ENCODE measurements around the gene NAPB.
A peak's percentile ranks its signal among the peaks of the same experiment; 100 is the strongest.

NAPB gene

DNA sequence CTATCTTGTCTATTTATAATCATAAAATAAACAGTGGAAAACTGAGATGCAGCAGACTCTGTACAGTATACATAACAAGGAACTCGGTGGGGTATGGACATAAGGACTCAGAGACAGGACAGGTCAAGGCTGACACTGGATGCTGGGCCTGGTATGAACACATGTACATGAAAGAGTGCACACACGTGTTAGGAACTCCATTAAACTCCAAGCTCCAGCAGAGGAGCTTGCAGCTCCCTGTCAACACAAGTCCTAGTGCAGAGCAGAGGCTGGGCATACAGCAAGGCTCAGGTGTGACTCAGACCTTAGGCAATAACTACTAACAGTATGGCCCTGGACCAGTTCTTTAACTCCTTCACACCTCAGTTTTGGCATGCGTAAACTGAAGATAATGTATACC lies 17.1 kb downstream of the NAPB start:
- no peak for DNase-seq (ENCODE audit: low spot score)
- TF ChIP-seq, protein P1, sequence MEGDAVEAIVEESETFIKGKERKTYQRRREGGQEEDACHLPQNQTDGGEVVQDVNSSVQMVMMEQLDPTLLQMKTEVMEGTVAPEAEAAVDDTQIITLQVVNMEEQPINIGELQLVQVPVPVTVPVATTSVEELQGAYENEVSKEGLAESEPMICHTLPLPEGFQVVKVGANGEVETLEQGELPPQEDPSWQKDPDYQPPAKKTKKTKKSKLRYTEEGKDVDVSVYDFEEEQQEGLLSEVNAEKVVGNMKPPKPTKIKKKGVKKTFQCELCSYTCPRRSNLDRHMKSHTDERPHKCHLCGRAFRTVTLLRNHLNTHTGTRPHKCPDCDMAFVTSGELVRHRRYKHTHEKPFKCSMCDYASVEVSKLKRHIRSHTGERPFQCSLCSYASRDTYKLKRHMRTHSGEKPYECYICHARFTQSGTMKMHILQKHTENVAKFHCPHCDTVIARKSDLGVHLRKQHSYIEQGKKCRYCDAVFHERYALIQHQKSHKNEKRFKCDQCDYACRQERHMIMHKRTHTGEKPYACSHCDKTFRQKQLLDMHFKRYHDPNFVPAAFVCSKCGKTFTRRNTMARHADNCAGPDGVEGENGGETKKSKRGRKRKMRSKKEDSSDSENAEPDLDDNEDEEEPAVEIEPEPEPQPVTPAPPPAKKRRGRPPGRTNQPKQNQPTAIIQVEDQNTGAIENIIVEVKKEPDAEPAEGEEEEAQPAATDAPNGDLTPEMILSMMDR (IDR thresholded peaks at IDR 0.05; ENCODE audit: extremely low read depth, missing control alignments): no peak

DNA sequence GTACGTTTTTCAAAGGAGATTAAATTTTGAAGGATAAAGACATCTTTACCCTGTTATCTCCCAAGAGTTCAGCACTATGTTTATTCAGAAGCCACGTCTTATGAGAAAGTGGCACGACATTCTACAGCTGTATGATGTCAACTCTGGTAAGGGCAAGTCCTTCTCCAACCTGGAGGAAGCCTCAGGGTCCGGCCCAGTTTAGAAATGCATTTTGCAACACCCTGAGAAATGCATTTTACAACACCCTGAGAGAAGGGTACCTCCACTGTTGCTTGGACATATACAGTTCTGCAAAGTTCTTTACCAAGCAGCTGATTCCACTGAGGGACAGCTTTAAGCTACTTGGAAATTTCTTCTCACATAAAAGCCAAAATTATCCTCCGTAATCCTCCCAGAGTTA lies 17.5 kb downstream of the NAPB start:
- no peak for DNase-seq (ENCODE audit: low spot score)
- TF ChIP-seq, protein P1 (IDR thresholded peaks at IDR 0.05; ENCODE audit: extremely low read depth, missing control alignments): no peak

DNA sequence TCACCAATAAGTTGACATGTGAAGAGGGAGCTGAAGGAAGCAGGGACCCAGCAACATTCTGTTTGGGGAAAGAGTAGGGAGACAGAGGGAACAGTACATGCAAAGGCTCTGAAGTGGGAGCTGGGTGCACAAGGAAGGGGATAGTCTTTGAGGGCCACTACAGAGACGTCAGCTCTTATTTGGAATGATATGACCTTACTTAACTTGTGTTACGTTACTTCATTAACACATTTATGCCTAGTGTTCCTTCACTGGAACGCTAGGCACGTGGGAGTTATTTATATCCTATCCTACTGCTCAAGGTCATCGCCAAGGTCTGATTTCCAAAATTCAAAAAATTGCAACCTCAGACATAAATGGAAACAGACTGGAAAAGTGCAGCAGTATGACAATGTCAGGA lies 20.2 kb downstream of the NAPB start:
- DNase-seq (ENCODE audit: low spot score): no peak
- TF ChIP-seq, protein P1 (IDR thresholded peaks at IDR 0.05; ENCODE audit: extremely low read depth, missing control alignments): no peak

DNA sequence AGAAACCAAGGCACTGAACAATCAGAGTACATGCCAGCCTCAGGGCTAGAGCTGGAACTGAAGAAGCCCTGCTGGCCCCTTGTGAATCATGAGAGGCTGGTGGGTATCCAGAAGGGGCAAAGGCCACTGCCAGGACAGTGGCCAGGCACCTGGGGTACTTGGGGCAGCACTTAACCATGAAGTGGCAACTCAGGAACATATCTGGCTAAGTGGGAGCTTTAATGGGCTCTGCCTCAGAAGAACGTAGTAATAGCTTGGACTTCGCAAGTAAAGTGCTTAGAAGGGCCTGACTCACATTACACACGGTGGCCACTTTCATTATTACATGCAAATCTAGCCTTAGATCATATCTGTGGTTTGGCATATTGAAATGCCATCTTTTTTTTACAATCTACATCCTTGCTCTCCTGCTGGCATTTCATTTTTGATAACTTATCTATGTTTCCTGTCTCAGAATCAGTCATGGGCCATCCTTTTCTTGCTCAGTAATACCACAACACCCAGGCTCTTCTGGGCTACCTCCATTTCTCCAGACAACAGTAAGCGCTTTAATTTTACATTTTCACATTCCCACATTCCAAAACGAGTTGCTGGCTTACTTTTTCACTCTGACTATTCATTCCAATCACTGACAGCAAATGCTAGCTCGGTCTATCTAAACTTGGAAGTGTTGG lies 21.6 kb downstream of the NAPB start:
- TF ChIP-seq, protein P1 (IDR thresholded peaks at IDR 0.05; ENCODE audit: extremely low read depth, missing control alignments): no peak
- peak; percentile 22 for DNase-seq (ENCODE audit: low spot score)

DNA sequence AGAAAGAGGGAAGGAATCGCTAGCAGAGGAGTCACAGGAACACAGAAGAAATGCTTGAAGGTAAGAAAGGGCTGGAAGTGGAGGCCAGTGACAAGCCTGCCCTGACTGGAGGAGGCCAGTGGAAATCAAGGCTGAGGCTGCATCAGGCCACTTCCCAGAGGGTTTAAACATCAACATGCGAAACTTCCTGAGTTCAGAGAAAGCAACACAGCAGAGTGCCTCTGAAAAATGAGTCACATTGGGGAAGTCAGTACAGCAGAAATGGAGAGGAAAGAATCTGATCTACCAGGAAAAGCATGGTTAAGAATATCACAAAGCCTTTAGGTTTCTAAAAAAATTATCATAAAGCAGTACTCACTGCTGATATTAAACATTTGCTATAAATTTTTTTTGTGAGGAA lies 23.3 kb downstream of the NAPB start:
- TF ChIP-seq, protein P1 (IDR thresholded peaks at IDR 0.05; ENCODE audit: extremely low read depth, missing control alignments): no peak
- no peak for DNase-seq (ENCODE audit: low spot score)

DNA sequence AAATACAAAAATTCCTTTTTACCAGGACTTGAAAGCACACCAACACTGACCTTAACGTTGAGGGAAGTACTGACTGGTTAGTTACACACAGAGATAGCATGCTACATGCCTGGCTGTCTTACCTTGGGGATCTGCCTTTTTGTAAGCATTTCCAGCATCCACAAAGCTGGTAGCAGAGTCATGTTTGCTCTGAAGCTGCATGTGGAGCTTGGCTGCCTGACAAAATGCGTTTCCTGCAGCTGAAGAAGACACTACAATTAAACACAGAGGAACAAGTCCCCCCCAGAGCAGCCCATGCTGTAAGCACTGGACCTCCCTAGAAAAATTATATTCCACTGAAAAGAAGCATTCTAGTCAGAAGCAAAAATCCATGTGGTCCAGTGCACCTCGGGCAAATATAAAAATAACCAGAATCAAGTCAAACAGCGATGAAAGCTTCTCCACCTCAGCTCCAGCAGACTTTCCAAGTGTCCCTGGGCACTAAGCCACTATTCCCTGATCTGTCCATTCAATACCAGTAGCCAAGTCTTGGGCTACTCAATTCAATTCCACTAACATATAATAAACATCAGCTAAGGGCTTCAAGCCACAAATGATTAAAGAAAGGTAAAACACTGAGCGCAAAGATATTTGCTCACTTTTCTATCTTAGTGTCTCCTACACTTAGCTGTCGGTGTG lies 24.2 kb downstream of the NAPB start:
- TF ChIP-seq, protein P1 (IDR thresholded peaks at IDR 0.05; ENCODE audit: extremely low read depth, missing control alignments): no peak
- no peak for DNase-seq (ENCODE audit: low spot score)

DNA sequence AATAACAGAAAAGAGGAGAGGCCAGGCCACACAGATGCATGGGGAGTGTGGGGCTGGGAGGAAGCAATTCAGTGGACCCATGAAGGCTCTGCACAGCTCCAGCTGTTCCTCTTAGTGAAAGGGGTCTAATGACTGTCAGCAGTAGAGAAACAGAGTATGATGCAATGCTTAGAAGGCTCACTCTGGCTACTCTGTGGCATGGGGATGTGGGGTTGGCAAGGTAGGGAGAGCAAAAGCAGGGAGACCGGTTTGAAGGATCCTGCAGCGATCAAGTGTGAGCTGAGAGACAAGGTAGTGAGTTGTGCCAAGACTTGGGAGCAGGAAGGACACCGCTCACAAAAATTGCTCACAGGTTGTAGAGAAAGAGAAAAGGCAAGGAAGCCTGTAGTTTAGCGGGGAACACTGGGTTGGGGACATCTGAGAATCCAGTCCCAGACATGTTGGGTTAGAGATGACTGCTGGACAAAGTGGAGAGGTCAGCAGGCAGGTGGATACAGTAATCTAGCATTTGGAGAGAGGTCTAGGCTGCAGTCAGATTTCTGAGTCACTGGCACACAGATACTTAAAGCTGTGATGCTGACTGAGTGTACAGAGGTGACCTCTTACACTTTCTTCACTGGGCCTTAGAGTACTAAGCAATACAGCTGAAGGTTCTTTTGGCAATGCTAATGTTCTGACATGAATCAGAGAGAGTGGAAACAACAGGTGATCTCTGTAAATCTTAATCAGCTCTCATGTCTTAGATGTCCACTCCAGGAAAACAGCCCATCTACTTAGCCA lies 27.1 kb downstream of the NAPB start:
- TF ChIP-seq, protein P1 (IDR thresholded peaks at IDR 0.05; ENCODE audit: extremely low read depth, missing control alignments): no peak
- DNase-seq (ENCODE audit: low spot score): no peak
